ENCODE measurements around the gene GNG12.

The GNG12 gene

DNA sequence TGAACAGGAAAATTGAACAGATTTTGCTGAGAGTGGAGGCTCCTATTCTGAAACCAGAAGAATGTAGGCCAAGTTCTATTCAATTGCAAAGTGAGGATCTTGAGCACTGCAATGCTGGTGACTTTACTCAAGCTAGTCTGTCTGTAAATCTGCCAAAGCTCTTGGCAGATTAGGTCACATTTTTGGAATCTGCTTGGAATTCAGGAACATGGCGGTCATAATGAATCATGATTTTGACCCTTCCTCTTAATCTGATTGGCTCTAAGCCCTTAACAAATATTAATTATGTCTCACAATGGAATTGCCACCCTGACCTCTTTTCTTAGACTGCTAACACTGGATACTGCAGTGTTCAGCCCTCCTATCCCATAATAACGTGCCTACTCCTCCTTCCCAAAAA is 7.2 kb upstream of the GNG12 start:
- no peaks in the 10 kb centered on the region for H3K79me2 ChIP-seq (ENCODE audit: insufficient read depth, low read length)
- TF ChIP-seq EZH2phosphoT487 (IDR thresholded peaks at IDR 0.05; ENCODE audit: borderline replicate concordance), result no peak
- TF ChIP-seq, protein P1, sequence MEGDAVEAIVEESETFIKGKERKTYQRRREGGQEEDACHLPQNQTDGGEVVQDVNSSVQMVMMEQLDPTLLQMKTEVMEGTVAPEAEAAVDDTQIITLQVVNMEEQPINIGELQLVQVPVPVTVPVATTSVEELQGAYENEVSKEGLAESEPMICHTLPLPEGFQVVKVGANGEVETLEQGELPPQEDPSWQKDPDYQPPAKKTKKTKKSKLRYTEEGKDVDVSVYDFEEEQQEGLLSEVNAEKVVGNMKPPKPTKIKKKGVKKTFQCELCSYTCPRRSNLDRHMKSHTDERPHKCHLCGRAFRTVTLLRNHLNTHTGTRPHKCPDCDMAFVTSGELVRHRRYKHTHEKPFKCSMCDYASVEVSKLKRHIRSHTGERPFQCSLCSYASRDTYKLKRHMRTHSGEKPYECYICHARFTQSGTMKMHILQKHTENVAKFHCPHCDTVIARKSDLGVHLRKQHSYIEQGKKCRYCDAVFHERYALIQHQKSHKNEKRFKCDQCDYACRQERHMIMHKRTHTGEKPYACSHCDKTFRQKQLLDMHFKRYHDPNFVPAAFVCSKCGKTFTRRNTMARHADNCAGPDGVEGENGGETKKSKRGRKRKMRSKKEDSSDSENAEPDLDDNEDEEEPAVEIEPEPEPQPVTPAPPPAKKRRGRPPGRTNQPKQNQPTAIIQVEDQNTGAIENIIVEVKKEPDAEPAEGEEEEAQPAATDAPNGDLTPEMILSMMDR (conservative IDR thresholded peaks at IDR 0.05; ENCODE audit: low read length), result no peak
- no peak overlapping the region for H3K4me3 ChIP-seq (ENCODE audit: low read length, poor library complexity, severe bottlenecking)
- no peak overlapping the region for H3K9ac ChIP-seq (ENCODE audit: low read depth, low read length, poor library complexity, severe bottlenecking)
- no peaks in the 10 kb centered on the region for H3F3A ChIP-seq (ENCODE audit: low read depth)
- no peaks in the 10 kb centered on the region for H3K9me2 ChIP-seq (replicated peaks; ENCODE audit: low read depth, low read length)
- no peaks in the 10 kb centered on the region for H3K9me3 ChIP-seq (ENCODE audit: insufficient read depth, low read depth, low read length)
- no peaks in the 10 kb centered on the region for H3K4me1 ChIP-seq (ENCODE audit: insufficient read depth, low read length, poor library complexity, severe bottlenecking)
- peaks cover 91% of the 10 kb centered on the region for H3K27me3 ChIP-seq (ENCODE audit: insufficient read depth, low read length, poor library complexity, severe bottlenecking)
- no peaks in the 10 kb centered on the region for H4K20me1 ChIP-seq (ENCODE audit: insufficient read depth, low read length, poor library complexity, severe bottlenecking)
- no peaks in the 10 kb centered on the region for H3K36me3 ChIP-seq (ENCODE audit: insufficient read depth, low read length)
- no peak overlapping the region for H3K4me2 ChIP-seq (ENCODE audit: low read depth, low read length, poor library complexity, severe bottlenecking)
- H2AFZ ChIP-seq (ENCODE audit: low read length), result no peak overlapping the region

DNA sequence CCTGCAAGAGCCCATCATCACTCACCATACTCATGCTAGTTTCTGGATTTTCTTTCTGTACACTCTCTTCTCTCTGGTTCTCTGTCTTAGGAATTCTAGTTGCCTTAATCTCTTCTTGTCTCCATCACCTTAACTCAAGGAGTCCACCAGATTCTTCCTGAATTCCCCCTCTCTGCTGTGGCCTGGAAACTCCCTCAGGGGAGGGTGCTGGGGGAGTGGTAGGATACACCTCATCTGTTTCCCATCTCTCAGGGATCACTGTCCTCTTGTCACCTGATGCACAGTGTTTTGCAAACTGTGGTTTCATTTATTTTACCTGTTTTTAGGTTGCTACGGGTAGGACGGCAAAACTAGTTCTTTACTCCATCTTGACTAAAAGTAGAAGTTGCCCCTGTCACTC is 6.6 kb upstream of the GNG12 start:
- no peak overlapping the region for H3K4me3 ChIP-seq (ENCODE audit: low read length, poor library complexity, severe bottlenecking)
- H3K4me1 ChIP-seq (ENCODE audit: insufficient read depth, low read length, poor library complexity, severe bottlenecking), result peaks cover 6% of the 10 kb centered on the region
- no peaks in the 10 kb centered on the region for H3K36me3 ChIP-seq (ENCODE audit: insufficient read depth, low read length)
- no peak overlapping the region for H3K9ac ChIP-seq (ENCODE audit: low read depth, low read length, poor library complexity, severe bottlenecking)
- no peaks in the 10 kb centered on the region for H3F3A ChIP-seq (ENCODE audit: low read depth)
- no peak for TF ChIP-seq EZH2phosphoT487 (IDR thresholded peaks at IDR 0.05; ENCODE audit: borderline replicate concordance)
- TF ChIP-seq, protein P1 (conservative IDR thresholded peaks at IDR 0.05; ENCODE audit: low read length), result no peak
- no peaks in the 10 kb centered on the region for H3K9me2 ChIP-seq (replicated peaks; ENCODE audit: low read depth, low read length)
- H3K27me3 ChIP-seq (ENCODE audit: insufficient read depth, low read length, poor library complexity, severe bottlenecking), result peaks cover 97% of the 10 kb centered on the region
- H3K9me3 ChIP-seq (ENCODE audit: insufficient read depth, low read depth, low read length), result no peaks in the 10 kb centered on the region
- no peaks in the 10 kb centered on the region for H4K20me1 ChIP-seq (ENCODE audit: insufficient read depth, low read length, poor library complexity, severe bottlenecking)
- no peak overlapping the region for H2AFZ ChIP-seq (ENCODE audit: low read length)
- H3K4me2 ChIP-seq (ENCODE audit: low read depth, low read length, poor library complexity, severe bottlenecking), result no peak overlapping the region
- H3K79me2 ChIP-seq (ENCODE audit: insufficient read depth, low read length), result no peaks in the 10 kb centered on the region

DNA sequence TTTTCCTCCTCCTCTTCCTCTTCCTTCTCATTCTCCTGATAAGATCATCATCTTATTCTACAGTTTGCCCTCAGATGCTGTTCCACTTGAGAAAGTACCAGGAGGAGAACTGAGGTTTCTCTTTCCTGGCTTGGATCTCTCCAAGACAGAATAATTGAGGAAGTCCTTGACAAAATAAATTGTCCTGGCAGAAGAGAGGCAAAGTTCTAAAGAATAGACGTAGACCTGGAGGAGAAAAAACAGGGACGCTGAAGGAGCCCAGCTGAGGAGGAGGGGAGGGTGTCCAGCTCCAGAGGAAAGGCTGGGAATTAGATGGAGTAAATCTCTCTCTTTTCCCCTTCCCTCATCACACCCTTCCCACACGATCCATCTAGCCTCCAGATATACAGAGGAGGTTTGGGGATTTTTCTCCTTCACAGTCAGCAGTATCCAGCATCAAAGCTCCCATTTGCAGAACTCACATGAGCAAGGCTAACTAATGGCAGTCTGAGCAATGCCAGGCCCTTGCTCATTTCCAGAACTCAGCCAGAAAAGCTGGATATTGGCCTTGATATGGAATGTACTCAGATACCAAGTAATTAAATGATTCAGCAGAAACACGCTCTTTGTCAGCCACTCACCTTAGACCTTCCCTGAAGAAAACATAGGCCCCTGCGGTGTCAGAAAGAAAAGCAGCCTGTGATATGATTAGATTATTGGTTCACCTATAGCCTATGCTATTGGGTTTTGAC is 5.1 kb upstream of the GNG12 start:
- Histone ChIP-seq H3K4me1 (ENCODE audit: insufficient read depth, low read length, poor library complexity, severe bottlenecking) (peaks cover 14% of the 10 kb centered on the region), H3K4me2 (ENCODE audit: low read depth, low read length, poor library complexity, severe bottlenecking) (no peak overlapping the region), H3K9ac (ENCODE audit: low read depth, low read length, poor library complexity, severe bottlenecking) (no peak overlapping the region), H3K9me3 (ENCODE audit: insufficient read depth, low read depth, low read length) (no peaks in the 10 kb centered on the region), H3K9me2 (replicated peaks; ENCODE audit: low read depth, low read length) (no peaks in the 10 kb centered on the region), H3K79me2 (ENCODE audit: insufficient read depth, low read length) (no peaks in the 10 kb centered on the region), H3F3A (ENCODE audit: low read depth) (no peaks in the 10 kb centered on the region), H3K36me3 (ENCODE audit: insufficient read depth, low read length) (no peaks in the 10 kb centered on the region), H3K4me3 (ENCODE audit: low read length, poor library complexity, severe bottlenecking) (no peak overlapping the region), H3K27me3 (ENCODE audit: insufficient read depth, low read length, poor library complexity, severe bottlenecking) (peaks cover 91% of the 10 kb centered on the region), H4K20me1 (ENCODE audit: insufficient read depth, low read length, poor library complexity, severe bottlenecking) (no peaks in the 10 kb centered on the region), H2AFZ (ENCODE audit: low read length) (no peak overlapping the region)
- TF ChIP-seq EZH2phosphoT487 (IDR thresholded peaks at IDR 0.05; ENCODE audit: borderline replicate concordance), result no peak
- TF ChIP-seq, protein P1 (conservative IDR thresholded peaks at IDR 0.05; ENCODE audit: low read length), result no peak
